ENCODE results near the gene TLK1. TPM values are rescaled to one million over a fixed set of nuclear protein-coding genes. Genes with fewer than 3 reads are reported as not detected.

TLK1 gene
- total and polyA plus RNA-seq, 8 donors = 9.7 to 43.4 (median 32.6) TPM

GRCh38 chr2:171009386-171009785 is 151.3 kb downstream of the TLK1 start:
- Histone ChIP-seq H3K27ac (no peak overlapping the region), H3K4me1 (no peaks in the 10 kb centered on the region), H3K36me3 (peaks cover 0 to 17% (median 2%) of the 10 kb centered on the region in 3 donors), H3K9me3 (no peaks in the 10 kb centered on the region), H3K4me3 (no peak overlapping the region), H3K27me3 (no peaks in the 10 kb centered on the region)
- FAIRE-seq (no peak), DNase-seq (no peak), ATAC-seq (no peak)
- intact Hi-C loops (cut with DNase I) = no loop called here
- TF ChIP-seq, protein P1, sequence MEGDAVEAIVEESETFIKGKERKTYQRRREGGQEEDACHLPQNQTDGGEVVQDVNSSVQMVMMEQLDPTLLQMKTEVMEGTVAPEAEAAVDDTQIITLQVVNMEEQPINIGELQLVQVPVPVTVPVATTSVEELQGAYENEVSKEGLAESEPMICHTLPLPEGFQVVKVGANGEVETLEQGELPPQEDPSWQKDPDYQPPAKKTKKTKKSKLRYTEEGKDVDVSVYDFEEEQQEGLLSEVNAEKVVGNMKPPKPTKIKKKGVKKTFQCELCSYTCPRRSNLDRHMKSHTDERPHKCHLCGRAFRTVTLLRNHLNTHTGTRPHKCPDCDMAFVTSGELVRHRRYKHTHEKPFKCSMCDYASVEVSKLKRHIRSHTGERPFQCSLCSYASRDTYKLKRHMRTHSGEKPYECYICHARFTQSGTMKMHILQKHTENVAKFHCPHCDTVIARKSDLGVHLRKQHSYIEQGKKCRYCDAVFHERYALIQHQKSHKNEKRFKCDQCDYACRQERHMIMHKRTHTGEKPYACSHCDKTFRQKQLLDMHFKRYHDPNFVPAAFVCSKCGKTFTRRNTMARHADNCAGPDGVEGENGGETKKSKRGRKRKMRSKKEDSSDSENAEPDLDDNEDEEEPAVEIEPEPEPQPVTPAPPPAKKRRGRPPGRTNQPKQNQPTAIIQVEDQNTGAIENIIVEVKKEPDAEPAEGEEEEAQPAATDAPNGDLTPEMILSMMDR (IDR thresholded peaks at IDR 0.05) = no peak
- 95% methylated on average over 4 of the region's 4 CpGs for WGBS, 2 donors

DNA sequence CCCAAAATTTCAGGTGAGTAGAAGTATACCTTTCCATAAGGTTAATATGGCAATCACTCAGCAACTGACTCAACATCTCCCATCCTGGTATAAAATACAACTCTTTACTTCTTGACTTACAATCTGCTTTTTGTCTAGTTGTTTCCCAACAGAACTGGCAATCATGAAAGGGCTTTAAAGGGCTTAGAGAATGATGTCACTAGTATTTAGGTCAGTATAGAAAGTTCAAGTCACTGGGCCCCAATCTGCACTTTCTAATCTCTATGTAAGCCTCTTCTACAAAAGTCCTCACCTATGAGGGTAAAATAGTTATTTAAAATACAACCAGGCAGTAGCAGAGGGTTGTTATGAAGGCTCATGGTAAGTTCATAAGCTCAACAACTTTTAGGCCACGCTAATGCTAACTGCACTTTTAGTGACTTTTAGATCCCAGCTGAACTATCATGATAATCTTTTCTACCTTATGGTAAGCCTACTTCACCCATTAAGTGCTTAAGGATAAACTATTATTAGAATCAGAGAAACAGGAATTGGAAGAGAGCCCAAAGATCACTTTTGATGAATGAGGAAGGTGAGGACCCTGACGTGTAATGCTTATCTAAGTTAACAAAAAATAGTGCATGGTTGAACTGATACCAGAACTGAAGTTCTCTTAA is 152.0 kb downstream of the TLK1 start:
- Histone ChIP-seq H3K9me3 (no peaks in the 10 kb centered on the region), H3K27me3 (no peaks in the 10 kb centered on the region), H3K27ac (no peak overlapping the region), H3K36me3 (peaks cover 0 to 17% (median 1%) of the 10 kb centered on the region in 3 donors), H3K4me1 (no peaks in the 10 kb centered on the region), H3K4me3 (no peak overlapping the region)
- ATAC-seq (no peak), FAIRE-seq (no peak), DNase-seq (no peak)
- TF ChIP-seq, protein P1 (IDR thresholded peaks at IDR 0.05) = no peak
- WGBS, 2 donors = 51 to 55% methylated on average over 2 of the region's 2 CpGs
- intact Hi-C loops (cut with DNase I) = no loop called here

- no peak for FAIRE-seq
- no peaks in the 10 kb centered on the region for H3K4me1 ChIP-seq
- H3K4me3 ChIP-seq = no peak overlapping the region
- no peaks in the 10 kb centered on the region for H3K27me3 ChIP-seq
- H3K36me3 ChIP-seq = peaks cover 0 to 14% (median 6%) of the 10 kb centered on the region in 3 donors
- H3K27ac ChIP-seq = no peak overlapping the region
- 88 to 91% methylated on average over 2 of the region's 2 CpGs for WGBS, 2 donors
- intact Hi-C loops (cut with DNase I) = no loop called here
- no peak for DNase-seq
- TF ChIP-seq, protein P1 (IDR thresholded peaks at IDR 0.05) = no peak
- H3K9me3 ChIP-seq = no peaks in the 10 kb centered on the region
- no peak for ATAC-seq
Observed at GRCh38 chr2:171004833-171005232, 155.9 kb downstream of the TLK1 start.

DNA sequence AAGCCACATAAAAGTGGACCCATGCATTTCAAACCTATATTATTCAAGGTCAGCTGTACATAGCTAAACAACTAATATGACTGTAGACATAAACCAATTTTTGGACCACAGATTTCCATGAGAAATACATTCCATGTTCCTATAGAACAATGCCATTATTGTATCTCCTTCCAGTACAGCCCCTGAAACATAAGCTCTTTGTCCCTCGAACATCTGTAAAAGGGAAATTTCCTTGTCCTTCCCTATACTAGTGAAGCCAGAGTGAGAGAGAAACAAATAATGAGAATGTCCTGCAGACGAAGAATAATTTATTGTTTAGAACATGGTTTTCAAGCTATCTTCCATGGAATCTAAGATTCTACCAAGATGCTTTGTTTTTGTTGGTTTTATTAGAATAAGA is 156.3 kb downstream of the TLK1 start:
- Histone ChIP-seq H3K27me3 (no peaks in the 10 kb centered on the region), H3K9me3 (no peaks in the 10 kb centered on the region), H3K4me1 (no peaks in the 10 kb centered on the region), H3K27ac (no peak overlapping the region), H3K36me3 (peaks cover 0 to 14% (median 6%) of the 10 kb centered on the region in 3 donors), H3K4me3 (no peak overlapping the region)
- TF ChIP-seq, protein P1 (IDR thresholded peaks at IDR 0.05) = no peak
- FAIRE-seq (no peak), ATAC-seq (no peak), DNase-seq (no peak)
- intact Hi-C loops (cut with DNase I) = no loop called here
- 90 to 94% methylated on average over 2 of the region's 2 CpGs for WGBS, 2 donors

GRCh38 chr2:170999654-171000053 is 161.0 kb downstream of the TLK1 start:
- no peaks in the 10 kb centered on the region for H3K9me3 ChIP-seq
- H3K4me1 ChIP-seq = no peaks in the 10 kb centered on the region
- peaks cover 0 to 21% (median 6%) of the 10 kb centered on the region in 3 donors for H3K36me3 ChIP-seq
- 89 to 99% methylated on average over 6 of the region's 6 CpGs for WGBS, 2 donors
- H3K27ac ChIP-seq = no peak overlapping the region
- H3K27me3 ChIP-seq = no peaks in the 10 kb centered on the region
- TF ChIP-seq, protein P1 (IDR thresholded peaks at IDR 0.05) = no peak
- intact Hi-C loops (cut with DNase I) = no loop called here
- no peak overlapping the region for H3K4me3 ChIP-seq
- DNase-seq (no peak), ATAC-seq (no peak), FAIRE-seq (no peak)
